GM19455 (cell line): ENCODE results near the gene EGFLAM.

ENCODE experiments used
- ATAC-seq: cut with Tn5 transposase; IDR thresholded peaks from one replicate; pipeline ENCODE4 v1.9.1; 2021; ENCODE audit not compliant: unreplicated experiment

The EGFLAM gene

GRCh38 chr5:38467353-38468040 lies 209.1 kb downstream of the EGFLAM start:
- ATAC-seq: no peak

- no peak for ATAC-seq
Measured at GRCh38 chr5:38468202-38468673, 209.9 kb downstream of the EGFLAM start.

GRCh38 chr5:38468978-38469706 lies 210.8 kb downstream of the EGFLAM start:
- no peak for ATAC-seq

DNA sequence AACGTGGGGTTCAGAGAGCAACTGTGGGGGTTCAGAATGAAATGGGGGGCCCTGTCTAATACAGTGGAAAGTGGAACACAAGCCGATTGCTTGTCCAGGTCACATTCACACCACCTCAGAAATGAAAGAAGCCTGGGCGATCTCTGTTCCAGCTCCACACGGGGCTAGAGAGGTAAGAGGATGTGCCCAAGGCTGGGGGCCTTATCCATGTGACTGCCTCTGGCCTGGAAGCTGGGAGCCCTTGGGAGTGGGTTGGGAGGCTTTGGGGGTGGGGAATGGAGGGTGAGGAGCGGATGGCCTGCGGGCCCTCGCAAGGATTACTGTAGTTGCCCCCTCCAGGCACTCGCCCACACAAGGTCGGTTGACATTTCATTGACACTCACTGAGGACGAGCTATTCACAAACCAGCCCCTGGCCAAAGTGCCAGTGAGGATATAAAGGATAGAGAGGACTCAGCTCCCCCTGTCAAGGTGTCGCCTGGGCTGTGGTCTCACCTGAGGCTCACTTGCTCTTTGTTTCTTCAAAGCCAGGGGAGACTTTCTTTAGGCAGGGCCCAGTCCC lies 211.4 kb downstream of the EGFLAM start:
- ATAC-seq: no peak

DNA sequence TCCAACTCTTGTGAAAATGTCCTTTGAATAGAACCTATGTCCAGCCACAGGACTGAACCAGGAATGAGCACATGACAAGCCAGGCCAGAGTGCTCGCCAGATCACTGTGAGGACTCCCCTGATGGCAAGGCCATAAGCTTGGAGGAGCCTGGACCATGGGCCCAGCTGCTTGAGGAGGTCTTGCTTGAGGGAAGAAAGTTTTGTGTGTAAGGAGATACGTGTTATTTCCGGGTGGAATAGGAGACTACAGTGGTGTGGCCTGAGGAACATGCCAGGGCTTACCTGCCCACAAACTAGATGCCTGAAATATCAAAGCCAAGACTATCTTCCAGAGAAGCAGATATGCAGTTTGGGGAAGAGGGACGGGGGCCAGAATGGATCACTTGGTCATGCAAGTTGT lies 213.3 kb downstream of the EGFLAM start:
- no peak for ATAC-seq

- ATAC-seq: no peak
Measured at GRCh38 chr5:38472541-38472940, 214.2 kb downstream of the EGFLAM start.

DNA sequence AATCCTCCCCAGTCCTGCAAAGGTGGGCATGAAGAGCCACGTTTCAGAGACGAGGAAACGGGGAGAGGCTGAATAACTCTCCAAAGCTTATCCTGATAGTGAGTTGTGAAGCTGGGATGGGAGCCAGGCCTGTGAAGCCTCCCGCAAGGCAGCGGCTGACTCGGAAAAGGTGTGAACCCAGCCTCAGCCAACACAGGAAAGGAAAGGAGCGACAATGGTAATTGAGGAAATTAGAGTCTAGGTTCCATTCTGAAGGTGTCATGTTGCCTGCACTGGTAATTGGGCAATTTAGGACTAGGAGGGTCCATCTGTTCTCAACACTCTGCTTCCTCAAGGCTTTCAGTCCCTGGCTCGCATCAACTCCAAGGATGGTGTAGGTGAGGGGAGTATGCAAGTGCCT lies 214.6 kb downstream of the EGFLAM start:
- no peak for ATAC-seq

- ATAC-seq: no peak
Measured at GRCh38 chr5:38478166-38478565, 219.8 kb downstream of the EGFLAM start.

DNA sequence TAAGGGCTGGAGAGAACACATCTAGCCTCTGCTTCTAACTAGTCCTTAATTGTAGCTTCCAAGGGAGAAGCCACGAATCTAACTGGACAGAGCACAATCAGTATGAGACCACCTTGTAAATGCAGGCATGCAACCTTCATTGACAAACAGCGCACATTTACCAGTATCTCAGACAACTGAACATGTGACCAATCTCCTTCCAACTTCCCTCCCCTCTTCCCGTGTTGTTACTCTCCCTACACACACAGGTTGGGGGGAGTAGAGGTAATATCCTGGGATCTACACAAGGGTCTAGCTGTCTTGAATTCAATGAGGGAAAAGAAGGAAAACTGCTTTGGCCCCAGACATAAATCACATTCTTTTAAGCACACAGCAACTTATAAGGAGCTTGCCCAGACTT lies 220.5 kb downstream of the EGFLAM start:
- no peak for ATAC-seq

GRCh38 chr5:38479315-38479904 lies 221.1 kb downstream of the EGFLAM start:
- no peak for ATAC-seq

GRCh38 chr5:38483805-38484398 lies 225.5 kb downstream of the EGFLAM start:
- no peak for ATAC-seq

DNA sequence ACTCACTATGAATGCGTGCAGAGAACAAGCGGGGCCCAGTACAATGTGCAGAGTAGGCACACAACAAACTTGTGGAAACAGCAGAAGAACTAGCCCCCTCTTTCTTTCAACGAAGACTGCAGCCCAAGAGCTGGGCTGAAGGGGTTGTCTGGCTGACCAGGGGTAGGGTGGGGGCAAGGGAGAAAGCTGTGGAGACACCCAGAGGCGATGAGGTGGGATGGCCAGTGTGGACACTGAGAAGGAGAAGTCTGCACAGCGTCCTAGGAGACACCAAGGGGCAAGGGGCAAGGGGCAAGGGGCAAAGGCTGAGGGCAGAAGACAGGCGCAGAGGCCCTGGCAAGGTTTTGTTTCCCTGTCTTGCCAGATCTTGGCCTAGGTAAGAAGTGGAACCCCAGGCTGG lies 235.8 kb downstream of the EGFLAM start:
- no peak for ATAC-seq

DNA sequence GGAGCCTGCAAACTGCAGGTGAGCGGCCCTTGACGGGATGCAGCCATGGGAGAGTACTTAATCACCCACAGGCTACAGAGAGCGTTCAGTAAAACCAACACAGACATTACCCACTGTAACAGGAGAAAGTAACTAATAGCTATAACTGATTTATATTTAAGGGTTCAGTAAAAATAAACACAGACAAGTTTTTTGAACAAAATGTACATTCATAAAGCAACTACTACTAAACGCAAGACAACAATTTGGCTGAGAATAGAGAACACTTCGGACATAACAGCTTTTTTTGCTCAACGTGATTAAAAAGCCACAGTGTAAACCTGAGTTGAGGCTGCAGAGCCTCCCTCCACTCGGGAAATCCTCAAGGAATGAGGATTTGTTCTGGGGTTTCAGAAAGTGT lies 236.4 kb downstream of the EGFLAM start:
- ATAC-seq: no peak

DNA sequence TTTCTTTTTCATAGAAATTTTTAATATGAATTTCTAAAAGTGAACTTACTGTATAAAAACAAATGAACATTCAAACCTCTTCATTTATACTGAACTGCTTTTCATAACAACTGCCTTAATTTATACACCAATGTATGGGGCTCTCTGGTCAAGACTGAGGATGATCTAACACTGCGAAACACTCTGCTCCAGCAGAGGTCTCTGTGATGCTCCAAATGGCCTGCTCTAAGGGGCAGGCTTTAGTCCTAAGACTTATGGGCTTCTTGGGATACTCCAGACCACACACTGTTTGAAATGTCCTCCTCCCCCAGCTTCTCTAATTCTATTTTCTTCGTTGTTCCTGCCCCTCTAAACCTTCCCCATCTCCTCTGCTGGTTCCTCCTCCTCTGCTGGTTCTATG lies 239.6 kb downstream of the EGFLAM start:
- ATAC-seq: no peak

DNA sequence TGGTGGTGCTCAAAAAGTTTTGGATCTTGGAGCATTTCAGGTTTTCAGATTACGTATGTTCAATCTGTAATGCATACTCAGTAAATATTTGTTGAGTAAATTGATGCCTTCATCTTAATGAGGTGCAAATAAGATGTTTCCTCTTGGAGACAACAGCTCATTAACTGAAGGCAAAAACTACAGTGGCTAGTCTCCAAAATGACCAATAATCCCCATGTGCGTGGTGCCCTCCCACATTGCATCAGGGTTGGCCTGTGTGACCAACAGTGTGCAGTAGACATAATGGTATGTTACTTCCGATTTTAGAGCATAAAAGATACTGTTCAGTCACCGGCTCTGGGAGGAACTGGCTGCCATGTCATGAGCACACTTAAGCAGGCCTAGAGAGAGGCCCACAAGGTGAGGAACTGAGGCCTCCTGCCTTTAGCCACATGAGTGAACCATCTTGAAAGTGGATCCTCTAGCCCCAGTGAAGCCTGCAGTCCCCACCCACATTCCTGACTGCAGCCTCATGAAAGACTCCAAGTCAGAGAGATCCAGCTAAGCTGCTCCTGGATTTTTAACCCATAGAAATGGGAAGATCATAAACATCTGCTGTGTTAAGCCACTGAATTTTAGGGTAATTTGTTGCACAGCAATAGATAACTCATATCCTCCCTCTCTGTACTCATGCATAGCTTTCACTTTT lies 242.4 kb downstream of the EGFLAM start:
- ATAC-seq: no peak

GRCh38 chr5:38506302-38506701 lies 247.9 kb downstream of the EGFLAM start:
- ATAC-seq: no peak

DNA sequence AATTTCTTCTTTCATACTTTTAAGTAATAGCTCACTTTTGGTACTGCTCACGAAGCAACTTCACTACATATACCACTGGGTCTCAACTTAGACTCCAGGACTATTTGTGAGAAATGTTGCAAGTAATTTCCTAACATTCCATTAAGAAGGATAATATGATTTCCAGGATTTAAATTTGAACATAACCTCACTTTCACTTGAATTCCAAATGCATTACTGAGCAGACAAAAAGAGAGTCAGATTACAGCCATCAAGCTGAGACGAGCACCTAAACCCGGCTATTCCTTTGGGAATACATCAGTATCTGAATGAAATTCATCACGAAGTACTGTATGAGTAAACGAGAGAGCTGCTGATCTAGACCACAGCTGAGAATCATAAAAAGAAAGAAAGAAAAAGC lies 250.8 kb downstream of the EGFLAM start:
- ATAC-seq: no peak
